H1 (cell line): ENCODE measurements around the gene PIGU. TPM values are rescaled to one million over a fixed set of nuclear protein-coding genes. Genes with fewer than 3 reads are reported as not detected.

Experiments
- CTCF ChIA-PET: fragments of 300-600 bp; sonication (Branson Sonifier 250); formaldehyde crosslinking; loops from one replicate; lab custom pipeline; 2021; ENCODE audit not compliant: partially characterized antibody; lab: Charles Lee
- POLR2A ChIA-PET: fragments of 300-600 bp; sonication (Branson Sonifier 250); formaldehyde crosslinking; loops from one replicate; lab custom pipeline; 2021; ENCODE audit warnings: inconsistent platforms; ENCODE audit not compliant: partially characterized antibody; lab: Charles Lee
- DNase-seq, 2 experiments: peaks; one replicate each; pipeline versions ENCODE4 v3.0.0 to v3.0.0-alpha.2; 2010 to 2022; ENCODE audit warnings: low spot score in 2 of 2, low read depth in 1 of 2, mixed read lengths in 1 of 2
- FAIRE-seq: peaks from 2 replicates; lab custom pipeline; 2011; peaks lifted over from hg19 to GRCh38; lab: Jason Lieb, UNC
- H2AFZ ChIP-seq: 2 replicates; pipeline ENCODE4 v1.8.1; 2012; ENCODE audit warnings: low read length, inconsistent platforms
- H2AK5ac ChIP-seq: 2 replicates; pipeline ENCODE4 v1.6.1; 2013; ENCODE audit warnings: low read depth, low read length
- H2BK120ac ChIP-seq: replicated peaks from 2 replicates; pipeline ENCODE3; 2013; ENCODE audit warnings: low read depth, low read length, inconsistent platforms
- H2BK12ac ChIP-seq: 2 replicates; pipeline ENCODE4 v1.6.1; 2013; ENCODE audit warnings: low read depth, low read length
- H2BK15ac ChIP-seq: 2 replicates; pipeline ENCODE4 v1.6.1; 2013; ENCODE audit warnings: low read length
- H2BK20ac ChIP-seq: 2 replicates; pipeline ENCODE4 v1.6.1; 2013; ENCODE audit warnings: low read length
- H2BK5ac ChIP-seq: 2 replicates; pipeline ENCODE4 v1.6.1; 2013; ENCODE audit warnings: low read depth, low read length
- H3K14ac ChIP-seq: 2 replicates; pipeline ENCODE4 v1.6.1; 2013; ENCODE audit warnings: inconsistent platforms; ENCODE audit not compliant: insufficient read length
- H3K18ac ChIP-seq: 2 replicates; pipeline ENCODE4 v1.6.1; 2013; ENCODE audit warnings: low read length; ENCODE audit errors: extremely low read depth
- H3K23ac ChIP-seq: 2 replicates; pipeline ENCODE4 v1.6.1; 2013; ENCODE audit warnings: inconsistent platforms; ENCODE audit not compliant: insufficient read length
- H3K23me2 ChIP-seq: 2 replicates; pipeline ENCODE4 v1.6.1; 2013; ENCODE audit warnings: low read depth, low read length
- H3K27ac ChIP-seq: 2 replicates; pipeline ENCODE4 v1.6.1; 2011; ENCODE audit warnings: low read depth, low read length, inconsistent platforms
- H3K27me3 ChIP-seq, 4 experiments: replicated peaks in 1 of 4; 1 replicate in 1 of 4; 2 replicates in 3 of 4; pipeline versions ENCODE4 v1.6.1 to v1.8.1; 2011 to 2013; ENCODE audit warnings: low read length in 3 of 4, mild to moderate bottlenecking in 3 of 4, inconsistent platforms in 2 of 4, mixed read lengths in 2 of 4, moderate library complexity in 1 of 4; ENCODE audit not compliant: control insufficient read depth in 3 of 4, insufficient read depth in 3 of 4; ENCODE audit errors: extremely low read depth in 1 of 4
- H3K36me3 ChIP-seq, 4 experiments: 2 replicates each; pipeline versions ENCODE4 v1.6.1 to v1.8.1; 2011 to 2013; ENCODE audit warnings: mild to moderate bottlenecking in 4 of 4, low read length in 3 of 4, moderate library complexity in 2 of 4, control low read depth in 1 of 4, inconsistent platforms in 1 of 4; ENCODE audit not compliant: insufficient read depth in 4 of 4, control insufficient read depth in 2 of 4
- H3K4ac ChIP-seq: replicated peaks from 2 replicates; pipeline ENCODE3; 2013; ENCODE audit warnings: low read length, low read depth, mixed read lengths, inconsistent platforms; ENCODE audit not compliant: insufficient read length
- H3K4me1 ChIP-seq, 4 experiments: replicated peaks in 1 of 4; 1 replicate in 1 of 4; 2 replicates in 3 of 4; pipeline versions ENCODE4 v1.6.1 to v1.8.1; 2011 to 2013; ENCODE audit warnings: low read length in 3 of 4, inconsistent platforms in 2 of 4, mixed read lengths in 1 of 4; ENCODE audit not compliant: insufficient read depth in 4 of 4, control insufficient read depth in 3 of 4
- H3K4me2 ChIP-seq, 2 experiments: 2 replicates each; pipeline versions ENCODE4 v1.6.1 to v1.8.1; 2011 to 2013; ENCODE audit warnings: low read depth in 2 of 2, low read length in 2 of 2, control low read depth in 1 of 2, inconsistent platforms in 1 of 2, mild to moderate bottlenecking in 1 of 2; ENCODE audit not compliant: insufficient read depth in 1 of 2
- H3K4me3 ChIP-seq, 4 experiments: fragments of 200-600, 300-600 bp in 1 of 4; sonication (generic), shearing (Covaris generic), sonication (Bioruptor Twin) in 1 of 4; 2 replicates each; pipeline versions ENCODE4 v1.5.1 to v1.8.1; 2011 to 2016; ENCODE audit warnings: low read length in 4 of 4, low read depth in 3 of 4, control low read depth in 2 of 4, inconsistent platforms in 2 of 4, mild to moderate bottlenecking in 2 of 4, mixed read lengths in 1 of 4, moderate library complexity in 1 of 4; ENCODE audit not compliant: insufficient read depth in 2 of 4; ENCODE audit errors: extremely low read depth in 1 of 4
- H3K56ac ChIP-seq: replicated peaks from 2 replicates; pipeline ENCODE3; 2013; ENCODE audit warnings: low read depth, mild to moderate bottlenecking, mixed read lengths, low read length, inconsistent platforms; ENCODE audit not compliant: insufficient read length
- H3K79me1 ChIP-seq: 2 replicates; pipeline ENCODE4 v1.6.1; 2013; ENCODE audit warnings: low read depth, low read length, control low read depth
- H3K79me2 ChIP-seq, 2 experiments: 2 replicates each; pipeline versions ENCODE4 v1.6.1 to v1.8.1; 2012 to 2013; ENCODE audit warnings: low read length in 2 of 2, mild to moderate bottlenecking in 2 of 2, inconsistent platforms in 1 of 2; ENCODE audit not compliant: insufficient read depth in 2 of 2, control insufficient read depth in 1 of 2
- H3K9ac ChIP-seq, 4 experiments: replicated peaks in 1 of 4; 1 replicate in 1 of 4; 2 replicates in 3 of 4; pipeline versions ENCODE4 v1.6.1 to v1.8.1; 2011 to 2013; ENCODE audit warnings: low read depth in 3 of 4, low read length in 3 of 4, control low read depth in 2 of 4, mild to moderate bottlenecking in 2 of 4, moderate library complexity in 2 of 4, inconsistent platforms in 1 of 4; ENCODE audit errors: extremely low read depth in 1 of 4
- H3K9me3 ChIP-seq, 2 experiments: 2 replicates each; pipeline versions ENCODE4 v1.6.1 to v1.8.1; 2012 to 2013; ENCODE audit warnings: mild to moderate bottlenecking in 2 of 2, moderate library complexity in 2 of 2, control low read depth in 1 of 2, inconsistent platforms in 1 of 2, low read depth in 1 of 2, low read length in 1 of 2, mixed read lengths in 1 of 2; ENCODE audit not compliant: insufficient read depth in 2 of 2
- H4K20me1 ChIP-seq, 2 experiments: replicated peaks in 1 of 2; 2 replicates each; pipeline versions ENCODE3 to v1.8.1; 2011 to 2013; ENCODE audit warnings: inconsistent platforms in 2 of 2, low read length in 2 of 2, mild to moderate bottlenecking in 1 of 2; ENCODE audit not compliant: insufficient read depth in 2 of 2, control insufficient read depth in 1 of 2
- H4K5ac ChIP-seq: 2 replicates; pipeline ENCODE4 v1.6.1; 2013; ENCODE audit warnings: low read length, low read depth, mixed read lengths, inconsistent platforms; ENCODE audit not compliant: insufficient read length
- H4K8ac ChIP-seq: 2 replicates; pipeline ENCODE4 v1.8.0; 2013; ENCODE audit warnings: mild to moderate bottlenecking, moderate library complexity, low read length, inconsistent platforms; ENCODE audit not compliant: insufficient read depth; ENCODE audit errors: extremely low read depth
- H4K91ac ChIP-seq: replicated peaks from 2 replicates; pipeline ENCODE3; 2013; ENCODE audit warnings: low read length, mixed read lengths, inconsistent platforms; ENCODE audit not compliant: insufficient read length
- CEBPB ChIP-seq: IDR thresholded peaks from 2 replicates; pipeline ENCODE4 v1.6.1; 2012; ENCODE audit warnings: low read depth, low read length
- NANOG ChIP-seq: IDR thresholded peaks from 2 replicates; pipeline ENCODE4 v1.6.1; 2011; ENCODE audit warnings: low read length, low read depth, mild to moderate bottlenecking, inconsistent platforms; ENCODE audit not compliant: insufficient read depth, poor library complexity, severe bottlenecking
- NRF1 ChIP-seq: IDR thresholded peaks from 2 replicates; pipeline ENCODE4 v1.6.1; 2011; ENCODE audit warnings: mild to moderate bottlenecking, low read depth, low read length, improper control_type of control experiment
- POLR2A ChIP-seq, 2 experiments: IDR thresholded peaks; 1 replicate in 1 of 2; 2 replicates in 1 of 2; pipeline ENCODE4 v1.6.1; 2011; ENCODE audit warnings: low read depth in 2 of 2, low read length in 2 of 2, mild to moderate bottlenecking in 2 of 2; ENCODE audit errors: control extremely low read depth in 1 of 2
- RBBP5 ChIP-seq: IDR thresholded peaks from 2 replicates; pipeline ENCODE4 v1.7.1; 2012; ENCODE audit warnings: low read depth, mild to moderate bottlenecking, inconsistent platforms, low read length, moderate library complexity, borderline replicate concordance
- SIX5 ChIP-seq: IDR thresholded peaks from 2 replicates; pipeline ENCODE4 v1.6.1; 2011; ENCODE audit warnings: mild to moderate bottlenecking, low read depth, low read length
- SP4 ChIP-seq: IDR thresholded peaks from 2 replicates; pipeline ENCODE4 v1.6.1; 2012; ENCODE audit warnings: low read length, inconsistent platforms
- SUZ12 ChIP-seq: fragments of 200-600 bp; sonication (generic); IDR thresholded peaks from 2 replicates; pipeline ENCODE4 v1.6.1; 2012; ENCODE audit warnings: mild to moderate bottlenecking, inconsistent platforms, low read length, moderate library complexity, mixed read lengths
- TBP ChIP-seq: IDR thresholded peaks from 2 replicates; pipeline ENCODE4 v1.6.1; 2011; ENCODE audit warnings: low read depth, low read length, improper control_type of control experiment
- WGBS, 2 experiments: shearing (Covaris generic) in 1 of 2; methylation state at CpG; one replicate each; pipeline versions ENCODE4 v1.1.6 to v1.1.7; 2013 to 2015; ENCODE audit warnings: low lambda C conversion rate in 2 of 2, mixed read lengths in 2 of 2, inconsistent platforms in 1 of 2, low coverage in 1 of 2, missing lambda C conversion rate in 1 of 2; ENCODE audit not compliant: insufficient replicate concordance in 2 of 2, insufficient coverage in 1 of 2, insufficient read length in 1 of 2; ENCODE audit errors: extremely low coverage in 1 of 2, missing lambda C conversion rate in 1 of 2; 5-methylcytosine and 5-hydroxymethylcytosine counted together
- polyA plus RNA-seq, 7 experiments: library from polyadenylated mRNA; depleted of rRNA in 3 of 7; stranded (reverse) in 5 of 7; unstranded in 2 of 7; fragments of >200 nt in 5 of 7; fragments of 200-250 nt in 2 of 7; gene quantifications; 1 replicate in 5 of 7; 2 replicates in 1 of 7; 4 replicates in 1 of 7; pipeline versions ENCODE4 v1.2.1 to v1.2.3, GENCODE V29; 2011 to 2013; ENCODE audit warnings: missing spikeins in 2 of 7, mixed read lengths in 2 of 7
- total RNA-seq: library from RNA; stranded (reverse); fragmentation: NEBNext Ultra II Directional; extraction: Animal tissue kit (Norgen Biotek cat#: 25700); gene quantifications from 2 replicates; pipeline ENCODE4 v1.2.1, GENCODE V29; 2021
- TF ChIP-seq, protein P1 (sequence below): IDR thresholded peaks from 2 replicates; pipeline ENCODE4 v1.6.1; 2012; ENCODE audit warnings: inconsistent platforms
- TF ChIP-seq, protein P2 (sequence below): IDR thresholded peaks from 2 replicates; pipeline ENCODE4 v1.6.1; 2011; ENCODE audit warnings: low read length, improper control_type of control experiment

The PIGU gene
- total and polyA plus RNA-seq, 2 of the 8 experiments (the other 6 are each of a cell fraction or from before 2014, with no cell fraction given) = 28.3 to 117 TPM

DNA sequence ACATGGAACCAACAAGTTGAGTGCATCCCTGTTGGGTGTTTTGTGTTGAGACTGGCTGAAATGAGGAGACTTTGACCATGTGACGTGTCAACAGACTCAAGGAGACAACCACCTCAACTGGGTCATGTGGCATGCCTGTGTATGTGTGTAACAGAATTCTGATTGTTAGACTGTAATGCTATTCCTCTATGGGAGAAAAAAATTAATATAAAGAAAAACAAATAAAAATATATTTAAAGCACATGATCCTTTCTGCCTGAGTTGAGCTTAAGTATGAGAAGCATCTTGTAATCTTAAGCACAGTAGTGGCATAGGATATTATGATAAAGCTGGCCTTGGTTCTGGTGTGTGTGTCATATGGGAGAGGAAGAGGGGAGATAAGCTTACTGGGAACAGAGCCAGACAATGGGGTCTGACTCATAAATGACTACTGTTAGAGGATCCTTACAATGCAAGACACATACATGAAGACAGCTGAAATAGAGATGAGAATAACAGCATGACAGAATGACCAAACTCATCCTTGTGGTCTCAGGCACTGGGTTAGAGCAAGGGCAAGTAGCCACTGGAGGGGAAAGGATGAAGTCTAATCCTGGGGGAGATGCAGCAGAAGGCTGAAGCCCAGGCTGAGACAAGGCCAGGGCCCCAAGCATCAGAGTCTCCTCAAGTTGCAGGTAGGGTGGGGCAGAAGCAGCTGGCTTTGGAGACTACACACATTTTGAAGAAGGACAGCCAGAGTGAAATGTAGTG, 36.5 kb upstream of the PIGU start:
- H3K4me1 ChIP-seq = peaks cover 0 to 4% (median 1%) of the 10 kb centered on the region in 4 experiments; a peak in 3 of 7 replicates
- no peak overlapping the region for H4K91ac ChIP-seq
- H4K8ac ChIP-seq = no peak overlapping the region
- H3K23me2 ChIP-seq = peaks cover 12% of the 10 kb centered on the region; the same call in 1 of the 2 replicates
- H3K4me2 ChIP-seq = no peak overlapping the region
- H3K4me3 ChIP-seq = no peak overlapping the region
- 82% methylated on average over 1 of the region's 1 CpG; no CpG with 5 or more reads in 1 of the 2 experiments for WGBS, 2 experiments
- no peak overlapping the region for H3K56ac ChIP-seq
- POLR2A ChIA-PET = interaction anchor here (0.6 kb wide), 1 partner anchor 164 kb away, joined by 4 read pairs; no protein-coding TSS in a partner anchor
- no peaks in the 10 kb centered on the region for H3K79me2 ChIP-seq
- H4K20me1 ChIP-seq = peaks cover 0 to 8% of the 10 kb centered on the region in 2 experiments
- H2AK5ac ChIP-seq = no peak overlapping the region
- H2AFZ ChIP-seq = no peak overlapping the region
- no peaks in the 10 kb centered on the region for H3K36me3 ChIP-seq
- H3K27me3 ChIP-seq = peaks cover 9 to 28% (median 21%) of the 10 kb centered on the region in 4 experiments
- H3K23ac ChIP-seq = no peak overlapping the region
- FAIRE-seq (no peak), DNase-seq (no peak)
- H3K9me3 ChIP-seq = no peaks in the 10 kb centered on the region
- no peak overlapping the region for H4K5ac ChIP-seq
- no peaks in the 10 kb centered on the region for H3K79me1 ChIP-seq
- no peak overlapping the region for H2BK5ac ChIP-seq
- no peak overlapping the region for H3K18ac ChIP-seq
- no peak overlapping the region for H3K4ac ChIP-seq
- no peak overlapping the region for H3K27ac ChIP-seq
- H3K14ac ChIP-seq = no peak overlapping the region
- CTCF ChIA-PET = interaction anchor here (0.8 to 1.9 kb wide), 4 partner anchors 11 to 56 kb away, joined by 3 to 8 read pairs (median 4); no protein-coding TSS in a partner anchor
- no peak overlapping the region for H3K9ac ChIP-seq
- no peak overlapping the region for H2BK15ac ChIP-seq
- H2BK20ac ChIP-seq = no peak overlapping the region
- no peak overlapping the region for H2BK120ac ChIP-seq
- H2BK12ac ChIP-seq = no peak overlapping the region
- TF ChIP-seq, protein P1, sequence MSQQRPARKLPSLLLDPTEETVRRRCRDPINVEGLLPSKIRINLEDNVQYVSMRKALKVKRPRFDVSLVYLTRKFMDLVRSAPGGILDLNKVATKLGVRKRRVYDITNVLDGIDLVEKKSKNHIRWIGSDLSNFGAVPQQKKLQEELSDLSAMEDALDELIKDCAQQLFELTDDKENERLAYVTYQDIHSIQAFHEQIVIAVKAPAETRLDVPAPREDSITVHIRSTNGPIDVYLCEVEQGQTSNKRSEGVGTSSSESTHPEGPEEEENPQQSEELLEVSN = no peak
- TF ChIP-seq SUZ12 (no peak), RBBP5 (no peak), TBP (no peak), NANOG (no peak), CEBPB (no peak), SIX5 (no peak), POLR2A (IDR thresholded peaks at IDR 0.05; ENCODE audit: control extremely low read depth in 1 of 2, low read depth in 2 of 2, low read length in 2 of 2) (no peak), SP4 (no peak), NRF1 (no peak)
- TF ChIP-seq, protein P2, sequence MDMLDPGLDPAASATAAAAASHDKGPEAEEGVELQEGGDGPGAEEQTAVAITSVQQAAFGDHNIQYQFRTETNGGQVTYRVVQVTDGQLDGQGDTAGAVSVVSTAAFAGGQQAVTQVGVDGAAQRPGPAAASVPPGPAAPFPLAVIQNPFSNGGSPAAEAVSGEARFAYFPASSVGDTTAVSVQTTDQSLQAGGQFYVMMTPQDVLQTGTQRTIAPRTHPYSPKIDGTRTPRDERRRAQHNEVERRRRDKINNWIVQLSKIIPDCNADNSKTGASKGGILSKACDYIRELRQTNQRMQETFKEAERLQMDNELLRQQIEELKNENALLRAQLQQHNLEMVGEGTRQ = no peak
